Measurements from ENCODE around the gene LRP8.

LRP8 gene

GRCh38 chr1:53339736-53340635 lies 12.1 kb upstream of the LRP8 start:
- DNase-seq: peak; percentile 39

- DNase-seq: no peak
Observed at GRCh38 chr1:53338423-53338822, 10.6 kb upstream of the LRP8 start.

GRCh38 chr1:53337499-53337898 lies 9.6 kb upstream of the LRP8 start:
- peak; percentile 58 for DNase-seq

GRCh38 chr1:53336146-53336545 lies 8.3 kb upstream of the LRP8 start:
- DNase-seq: peak; percentile 31

GRCh38 chr1:53335661-53336060 lies 7.8 kb upstream of the LRP8 start:
- DNase-seq: no peak

- peak; percentile 61 for DNase-seq
Observed at GRCh38 chr1:53334781-53335180, 6.9 kb upstream of the LRP8 start.

- DNase-seq: no peak
Observed at GRCh38 chr1:53334312-53334711, 6.4 kb upstream of the LRP8 start.

- no peak for DNase-seq
Observed at GRCh38 chr1:53332833-53333232, 5.0 kb upstream of the LRP8 start.

- DNase-seq: no peak
Observed at GRCh38 chr1:53332186-53332564, 4.3 kb upstream of the LRP8 start.

GRCh38 chr1:53331446-53332185 lies 3.7 kb upstream of the LRP8 start:
- peak; percentile 38 for DNase-seq

GRCh38 chr1:53330819-53331218 lies 2.9 kb upstream of the LRP8 start:
- DNase-seq: peak; percentile 42

- peak; percentile 74 for DNase-seq
Observed at GRCh38 chr1:53328541-53329499, 950 bp upstream of the LRP8 start.

- peak; percentile 85 for DNase-seq
Observed at GRCh38 chr1:53327182-53327913, 522 bp downstream of the LRP8 start.

GRCh38 chr1:53326598-53327181 lies 1.2 kb downstream of the LRP8 start:
- no peak for DNase-seq

- peak; percentile 98 for DNase-seq
Observed at GRCh38 chr1:53326088-53326597, 1.7 kb downstream of the LRP8 start.

- DNase-seq: no peak
Observed at GRCh38 chr1:53325326-53326087, 2.4 kb downstream of the LRP8 start.

GRCh38 chr1:53324728-53325297 lies 3.1 kb downstream of the LRP8 start:
- DNase-seq: no peak

GRCh38 chr1:53324321-53324720 lies 3.5 kb downstream of the LRP8 start:
- no peak for DNase-seq

GRCh38 chr1:53323316-53323715 lies 4.6 kb downstream of the LRP8 start:
- DNase-seq: no peak
